Urinary bladder (tissue), 4 donors: ENCODE measurements around the gene CMTM4. TPM values are rescaled to one million over a fixed set of nuclear protein-coding genes. Genes with fewer than 3 reads are reported as not detected.
A peak's percentile ranks its signal among the peaks of the same experiment; 100 is the strongest.

Source experiments
- DNase-seq: peaks from one replicate; pipeline ENCODE4 v3.0.0-alpha.2; 2015; ENCODE audit errors: extremely low spot score
- H3K27ac ChIP-seq: one replicate; pipeline ENCODE4 v1.5.1; 2013; ENCODE audit warnings: low read depth, mild to moderate bottlenecking, moderate library complexity
- H3K36me3 ChIP-seq: one replicate; pipeline ENCODE4 v1.6.1; 2013; ENCODE audit warnings: mild to moderate bottlenecking, moderate library complexity; ENCODE audit not compliant: insufficient read depth
- H3K4me1 ChIP-seq: one replicate; pipeline ENCODE4 v1.6.1; 2013; ENCODE audit warnings: mild to moderate bottlenecking, moderate library complexity; ENCODE audit not compliant: insufficient read depth
- H3K4me3 ChIP-seq: one replicate; pipeline ENCODE4 v1.5.1; 2013; ENCODE audit warnings: low read depth, low read length
- WGBS: extraction: QIAGEN DNeasy Blood & Tissue Kit; methylation state at CpG from one replicate; pipeline ENCODE4 v1.1.7; 2013; 5-methylcytosine and 5-hydroxymethylcytosine counted together
- polyA plus RNA-seq: library from polyadenylated mRNA; stranded (reverse); fragments of 200-250 nt; gene quantifications from one replicate; pipeline ENCODE4 v1.2.3, GENCODE V29; 2013
- total RNA-seq: library from RNA; depleted of rRNA; stranded (reverse); fragments of >200 nt; gene quantifications from one replicate; pipeline ENCODE4 v1.2.3, GENCODE V29; 2014
- donor health status: healthy with polysubstance abuse.
- donor health status: healthy.

The CMTM4 gene
- total and polyA plus RNA-seq, 2 donors, result 8.9 to 17.8 TPM

DNA sequence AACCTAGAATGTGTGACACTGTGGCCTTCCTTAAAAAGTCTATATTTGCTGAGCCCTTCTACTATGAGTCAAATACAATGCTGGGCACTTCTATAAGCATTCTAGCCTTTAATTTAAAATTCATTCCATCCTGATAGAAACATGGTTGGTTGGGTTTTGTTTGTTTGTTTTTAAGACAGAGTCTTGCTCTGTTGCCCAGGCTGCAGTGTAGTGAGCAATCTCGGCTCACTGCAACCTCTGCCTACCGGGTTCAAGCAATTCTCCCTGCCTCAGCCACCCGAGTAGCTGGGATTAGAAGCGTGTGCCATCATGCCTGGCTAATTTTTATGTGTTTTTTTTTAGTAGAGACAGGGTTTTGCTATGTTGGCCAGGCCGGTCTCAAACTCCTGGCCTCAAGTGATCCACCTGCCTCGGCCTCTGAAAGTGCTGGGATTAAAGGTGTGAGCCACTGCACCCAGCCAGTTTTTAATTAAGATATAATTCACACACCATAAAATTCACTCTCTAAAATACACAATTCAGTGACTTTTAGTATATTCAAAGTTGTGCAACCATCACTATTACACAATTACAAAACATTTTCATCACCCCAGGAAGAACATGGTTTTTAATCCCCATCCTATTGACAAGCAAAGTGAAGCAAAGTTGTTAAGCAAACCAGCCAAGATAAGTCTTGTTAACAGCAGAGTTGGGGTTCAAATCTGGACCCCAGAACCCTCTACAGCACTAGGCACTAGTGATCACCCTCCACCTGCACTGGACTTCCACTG lies 42.8 kb downstream of the CMTM4 start:
- no peak overlapping the region for H3K4me3 ChIP-seq
- no peak overlapping the region for H3K27ac ChIP-seq
- no peak for DNase-seq
- 94% methylated on average over 6 of the region's 6 CpGs for WGBS
- H3K36me3 ChIP-seq, result no peaks in the 10 kb centered on the region
- peaks cover 3% of the 10 kb centered on the region for H3K4me1 ChIP-seq

DNA sequence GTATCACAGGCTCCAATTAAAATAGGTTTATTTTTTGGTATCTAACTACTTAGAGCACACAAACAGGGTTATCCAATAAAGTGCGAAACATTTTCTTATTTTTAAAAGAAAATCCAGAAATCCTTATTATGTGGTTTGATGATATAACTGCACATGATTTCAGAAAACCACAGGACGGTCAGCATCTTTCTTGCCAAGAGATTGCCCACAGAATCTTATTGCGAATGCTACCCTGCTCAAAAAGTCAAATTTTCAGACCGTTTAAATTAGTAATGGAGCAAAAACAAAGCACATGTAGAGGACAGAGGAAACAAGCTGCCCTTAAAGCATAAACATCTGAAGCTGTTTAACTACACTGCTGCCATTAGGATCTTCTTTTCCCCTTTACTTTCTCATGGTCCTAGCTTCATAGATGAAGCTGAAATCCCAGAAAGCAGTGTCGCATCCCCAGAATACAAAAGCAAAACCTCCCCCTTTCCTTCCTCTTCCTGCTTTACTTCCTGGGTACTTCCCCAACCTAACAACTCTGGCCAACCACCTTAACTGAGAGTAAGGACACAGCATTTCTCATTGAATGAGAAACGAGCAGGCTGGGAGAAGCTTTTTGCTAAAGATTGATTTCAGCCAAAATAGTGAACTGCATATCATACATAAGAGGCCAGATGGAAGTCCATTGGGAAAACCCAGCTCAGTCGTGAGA lies 43.7 kb downstream of the CMTM4 start:
- H3K36me3 ChIP-seq, result no peaks in the 10 kb centered on the region
- no peak overlapping the region for H3K27ac ChIP-seq
- no peak overlapping the region for H3K4me3 ChIP-seq
- WGBS, result 76% methylated on average over 7 of the region's 7 CpGs
- H3K4me1 ChIP-seq, result peaks cover 3% of the 10 kb centered on the region
- DNase-seq, result no peak

DNA sequence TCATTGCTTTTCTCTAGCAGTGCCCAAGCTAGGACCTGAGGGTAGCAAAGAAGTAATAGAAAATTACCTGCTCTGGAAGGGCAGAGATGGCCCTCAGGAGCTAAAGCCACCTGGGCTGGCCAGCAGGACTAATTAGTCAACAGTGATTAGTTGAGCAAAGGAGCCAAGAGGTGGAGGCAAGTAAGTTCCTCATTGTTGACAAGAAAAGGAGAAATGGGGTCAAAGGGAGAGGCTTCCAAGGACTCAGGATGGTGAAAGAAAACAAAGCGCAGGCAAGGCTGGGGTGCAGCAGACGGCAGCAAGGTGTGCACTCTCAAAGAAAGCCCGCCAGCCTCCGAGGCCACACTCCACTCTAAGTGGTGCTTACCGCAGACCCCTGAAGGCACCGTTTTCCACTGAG lies 44.6 kb downstream of the CMTM4 start:
- no peak for DNase-seq
- Histone ChIP-seq H3K27ac (no peak overlapping the region), H3K36me3 (no peaks in the 10 kb centered on the region), H3K4me1 (peaks cover 3% of the 10 kb centered on the region), H3K4me3 (no peak overlapping the region)
- whole genome bisulfite sequencing, result 92% methylated on average over 6 of the region's 6 CpGs

GRCh38 chr16:66651474-66651765 lies 45.1 kb downstream of the CMTM4 start:
- WGBS, result 71% methylated on average over 2 of the region's 2 CpGs
- H3K4me1 ChIP-seq, result peaks cover 3% of the 10 kb centered on the region
- no peak for DNase-seq
- no peaks in the 10 kb centered on the region for H3K36me3 ChIP-seq
- H3K27ac ChIP-seq, result no peak overlapping the region
- no peak overlapping the region for H3K4me3 ChIP-seq

DNA sequence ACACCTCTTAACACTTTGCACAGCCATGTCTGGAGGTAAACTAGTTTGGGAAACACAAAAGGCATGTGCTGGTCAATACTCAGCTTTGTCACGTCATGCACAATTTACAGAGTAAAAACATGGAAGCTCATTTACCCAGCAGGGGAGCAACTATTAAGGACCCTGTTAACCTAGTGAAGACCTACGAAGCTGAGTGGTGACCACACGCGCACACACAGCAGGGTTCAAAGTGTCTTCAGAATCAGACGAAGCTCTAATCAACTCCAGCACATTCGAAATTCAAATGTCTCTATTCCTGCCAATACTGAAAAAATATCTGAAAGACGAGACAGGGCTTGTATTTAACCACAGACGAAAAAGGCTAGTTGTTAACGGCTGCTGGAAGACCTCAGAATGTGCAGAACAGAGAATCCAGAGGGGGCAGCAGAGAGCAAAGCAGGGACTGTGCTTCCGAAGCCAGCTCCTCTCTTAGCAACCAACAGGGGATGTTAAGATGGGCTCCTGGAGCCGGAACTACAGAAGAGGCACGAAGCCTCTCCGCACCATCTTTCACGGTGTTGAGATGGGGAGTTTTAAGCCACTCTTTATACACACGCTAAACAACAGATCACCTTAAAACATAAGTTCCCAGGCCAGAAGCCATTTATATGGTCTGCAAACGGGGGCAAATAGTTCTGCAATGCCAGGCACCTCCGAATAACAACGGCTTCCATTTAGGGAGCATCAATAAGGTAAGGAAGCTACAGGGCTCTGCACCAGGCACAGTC lies 45.7 kb downstream of the CMTM4 start:
- peak; percentile 90 for DNase-seq
- Histone ChIP-seq H3K4me3 (no peak overlapping the region), H3K36me3 (no peaks in the 10 kb centered on the region), H3K27ac (no peak overlapping the region), H3K4me1 (peaks cover 3% of the 10 kb centered on the region)
- WGBS, result 23% methylated on average over 18 of the region's 18 CpGs

DNA sequence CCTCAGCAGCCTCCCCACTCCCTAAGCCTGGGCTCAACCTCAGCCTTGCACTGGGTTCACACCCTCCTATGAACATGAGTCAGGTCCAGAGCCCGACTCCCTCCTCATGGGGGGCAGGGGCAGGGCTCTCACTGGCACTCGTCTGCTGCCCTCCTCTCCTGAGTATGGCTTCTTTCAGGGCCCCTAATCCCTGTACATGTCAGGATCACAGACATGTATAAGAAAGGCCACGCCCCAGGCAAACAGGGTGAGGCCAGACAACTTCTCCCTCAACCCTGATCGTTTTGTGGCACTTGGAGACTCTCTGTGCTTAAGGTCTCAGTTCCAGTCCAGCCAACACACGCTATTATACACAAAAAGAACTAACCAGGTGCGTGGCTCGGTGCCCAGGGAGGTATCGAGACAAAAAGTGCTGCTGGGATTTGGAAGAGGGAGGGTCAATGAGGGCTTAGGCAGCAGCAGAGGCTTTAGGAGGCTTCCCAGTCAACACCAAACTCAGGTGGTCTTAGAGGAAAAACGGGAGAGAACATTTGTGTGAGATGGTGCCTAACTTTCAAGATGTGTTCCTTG lies 46.8 kb downstream of the CMTM4 start:
- Histone ChIP-seq H3K36me3 (no peaks in the 10 kb centered on the region), H3K4me3 (no peak overlapping the region), H3K27ac (no peak overlapping the region), H3K4me1 (peaks cover 3% of the 10 kb centered on the region)
- DNase-seq, result no peak
- 84% methylated on average over 9 of the region's 9 CpGs for WGBS

DNA sequence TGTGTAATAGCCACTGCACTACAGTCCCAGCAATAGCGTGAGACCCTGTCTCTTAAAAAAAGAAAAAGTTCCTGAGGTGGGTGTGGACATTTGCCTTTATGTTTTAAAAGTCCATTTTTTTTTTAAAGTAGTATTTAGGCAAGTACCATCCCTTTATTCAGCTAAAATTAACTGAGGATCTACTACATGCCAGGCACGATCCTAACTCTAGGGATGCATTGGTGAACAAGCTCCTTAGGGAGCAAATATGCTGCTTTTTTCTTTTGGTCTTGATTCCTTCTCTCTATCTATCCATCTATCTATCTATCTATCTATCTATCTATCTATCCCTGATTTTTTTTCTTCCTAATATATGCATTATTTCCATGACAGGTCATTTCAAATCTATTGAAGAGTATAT lies 47.4 kb downstream of the CMTM4 start:
- H3K36me3 ChIP-seq, result no peaks in the 10 kb centered on the region
- H3K27ac ChIP-seq, result no peak overlapping the region
- no peak overlapping the region for H3K4me3 ChIP-seq
- WGBS, result 95% methylated on average over 2 of the region's 2 CpGs
- no peak for DNase-seq
- H3K4me1 ChIP-seq, result peaks cover 3% of the 10 kb centered on the region

- Histone ChIP-seq H3K4me3 (no peak overlapping the region), H3K4me1 (peaks cover 2% of the 10 kb centered on the region)
- DNase-seq, result no peak
Observed at GRCh38 chr16:66647866-66648265, 48.7 kb downstream of the CMTM4 start.

DNA sequence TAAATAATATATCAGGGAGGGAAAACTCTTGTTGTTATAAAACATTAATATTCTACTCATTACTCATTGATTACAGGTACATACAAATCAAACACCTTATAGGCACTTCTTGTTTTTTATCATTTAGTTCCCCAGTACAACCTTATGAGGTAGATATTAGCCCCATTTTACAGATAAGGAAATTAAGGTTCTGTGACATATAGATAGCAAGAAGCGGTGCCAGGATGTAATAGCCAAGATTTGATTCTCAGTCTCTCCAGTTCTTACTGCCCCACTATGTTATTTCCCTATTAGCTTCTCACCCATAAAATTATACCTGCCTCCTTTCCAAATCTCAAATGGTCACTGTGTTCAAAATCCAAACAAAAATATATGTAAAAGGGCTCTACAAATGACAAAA lies 55.2 kb downstream of the CMTM4 start:
- Histone ChIP-seq H3K4me3 (no peak overlapping the region), H3K36me3 (no peaks in the 10 kb centered on the region), H3K4me1 (no peaks in the 10 kb centered on the region), H3K27ac (no peak overlapping the region)
- DNase-seq, result no peak
- 96% methylated on average over 1 of the region's 1 CpG for WGBS

More at GRCh38 chr16:66647866-66648265, 48.7 kb downstream of the CMTM4 start:
- no peaks in the 10 kb centered on the region for H3K36me3 ChIP-seq
- H3K27ac ChIP-seq, result no peak overlapping the region
- WGBS, result 97% methylated on average over 1 of the region's 1 CpG

- Histone ChIP-seq H3K27ac (no peak overlapping the region), H3K36me3 (no peaks in the 10 kb centered on the region), H3K4me1 (no peaks in the 10 kb centered on the region), H3K4me3 (no peak overlapping the region)
- DNase-seq, result no peak
- WGBS, result 96% methylated on average over 3 of the region's 3 CpGs
Observed at GRCh38 chr16:66640724-66641314, 55.7 kb downstream of the CMTM4 start.

- H3K4me3 ChIP-seq, result no peak overlapping the region
- WGBS, result 81% methylated on average over 6 of the region's 6 CpGs
- H3K36me3 ChIP-seq, result no peaks in the 10 kb centered on the region
- H3K27ac ChIP-seq, result no peak overlapping the region
- no peak for DNase-seq
- H3K4me1 ChIP-seq, result no peaks in the 10 kb centered on the region
Observed at GRCh38 chr16:66639091-66639885, 57.3 kb downstream of the CMTM4 start.

DNA sequence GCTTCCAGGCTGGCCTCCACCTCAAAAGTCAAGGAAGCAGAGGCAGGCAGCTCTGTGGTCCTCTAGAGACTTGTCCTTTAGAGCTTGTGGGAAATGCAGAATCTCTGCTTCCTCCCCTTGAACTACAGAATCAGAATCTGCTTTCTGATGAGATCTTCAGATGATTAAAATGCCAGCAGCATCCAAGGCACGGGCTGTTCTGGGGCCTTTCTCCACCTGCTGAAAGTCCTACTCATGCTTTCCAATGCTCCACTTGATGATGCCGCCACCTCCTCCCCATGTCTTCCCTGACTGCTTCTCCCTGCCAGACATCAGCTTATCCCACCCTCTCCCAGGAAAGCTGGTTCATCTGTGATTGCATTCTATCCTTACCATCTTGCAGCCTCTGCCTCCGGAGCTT lies 58.7 kb downstream of the CMTM4 start:
- no peaks in the 10 kb centered on the region for H3K36me3 ChIP-seq
- H3K4me3 ChIP-seq, result no peak overlapping the region
- no peak overlapping the region for H3K27ac ChIP-seq
- 91% methylated on average over 3 of the region's 3 CpGs for WGBS
- no peak for DNase-seq
- H3K4me1 ChIP-seq, result no peaks in the 10 kb centered on the region

DNA sequence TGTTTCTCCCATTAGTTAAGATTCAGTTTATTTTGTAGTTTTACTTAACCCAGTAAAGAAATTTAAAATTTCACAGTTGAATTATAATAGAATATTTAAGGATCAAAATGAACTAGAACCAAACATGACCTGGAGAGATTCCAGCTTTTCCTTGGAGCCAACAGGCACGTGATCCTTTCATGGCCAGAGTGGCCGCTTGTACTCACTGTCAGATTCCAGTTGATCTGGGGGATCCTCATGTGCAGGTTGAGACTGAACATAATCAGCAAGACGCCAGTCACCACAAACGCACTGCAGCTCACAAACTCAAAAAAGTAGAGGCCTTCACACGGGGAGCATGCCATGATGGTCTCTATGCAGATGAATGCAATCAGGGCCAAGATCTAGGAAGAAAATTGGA lies 60.3 kb downstream of the CMTM4 start:
- Histone ChIP-seq H3K4me3 (no peak overlapping the region), H3K4me1 (no peaks in the 10 kb centered on the region), H3K36me3 (no peaks in the 10 kb centered on the region), H3K27ac (no peak overlapping the region)
- WGBS, result 78% methylated on average over 5 of the region's 5 CpGs
- DNase-seq, result no peak
